ENCODE data around the gene RYR2.

Gene RYR2

DNA sequence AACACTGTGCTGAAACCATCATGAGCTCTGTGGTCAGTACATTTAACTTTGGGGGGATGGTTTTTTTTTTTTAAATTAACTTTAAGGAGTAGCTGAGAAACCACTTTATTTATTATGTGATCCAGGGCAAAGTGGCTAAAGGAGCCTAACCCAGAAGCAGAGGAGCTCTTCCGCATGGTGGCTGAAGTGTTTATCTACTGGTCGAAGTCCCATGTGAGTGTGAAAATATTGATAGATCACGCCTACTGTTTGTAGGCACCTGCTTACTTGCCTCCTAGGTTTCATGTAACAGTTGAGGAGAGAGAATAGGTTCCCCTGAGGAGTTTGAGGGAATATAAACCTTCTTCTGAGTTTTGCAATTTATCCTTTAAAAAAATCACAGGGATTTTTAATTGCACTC lies 667.4 kb downstream of the RYR2 start:
- no peak overlapping the region for H3K4me3 ChIP-seq (ENCODE audit: low read depth, low read length)
- no peak overlapping the region for H3K27ac ChIP-seq (ENCODE audit: low read depth, low read length)
- H3K9me3 ChIP-seq (ENCODE audit: control insufficient read depth, insufficient read depth, low read depth, low read length), result no peaks in the 10 kb centered on the region
- H3K36me3 ChIP-seq (ENCODE audit: control insufficient read depth, insufficient read depth, low read length), result no peaks in the 10 kb centered on the region
- no peak overlapping the region for H3K9ac ChIP-seq (ENCODE audit: low read length)
- no peaks in the 10 kb centered on the region for H3K27me3 ChIP-seq (ENCODE audit: control insufficient read depth, insufficient read depth, low read length)
- 0 out of 2 replicates have a peak, but pooled peaks cover 3% of the 10 kb centered on the region for H3K4me1 ChIP-seq (ENCODE audit: control insufficient read depth, insufficient read depth, low read length)

DNA sequence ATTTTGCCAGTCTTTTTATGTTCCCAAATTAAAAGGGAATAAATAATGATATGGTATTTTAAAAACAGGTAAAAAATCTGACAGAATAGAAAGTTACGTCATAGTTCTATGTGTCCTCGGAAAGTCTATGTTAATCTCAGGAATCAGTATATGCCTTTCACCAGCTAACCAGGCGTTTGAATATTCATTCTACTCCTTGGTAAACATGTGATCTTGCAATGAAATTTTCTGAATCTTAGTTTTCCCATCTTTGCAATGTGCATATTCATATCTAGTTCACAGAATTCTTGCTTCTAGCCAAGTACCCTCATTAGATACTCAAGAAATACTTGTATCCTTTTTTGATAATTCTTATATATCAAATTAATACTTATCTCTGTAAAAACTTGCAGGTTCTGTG lies 669.3 kb downstream of the RYR2 start:
- Histone ChIP-seq H3K27ac (ENCODE audit: low read depth, low read length) (no peak overlapping the region), H3K36me3 (ENCODE audit: control insufficient read depth, insufficient read depth, low read length) (no peaks in the 10 kb centered on the region), H3K4me3 (ENCODE audit: low read depth, low read length) (no peak overlapping the region), H3K27me3 (ENCODE audit: control insufficient read depth, insufficient read depth, low read length) (no peaks in the 10 kb centered on the region), H3K9ac (ENCODE audit: low read length) (no peak overlapping the region), H3K4me1 (ENCODE audit: control insufficient read depth, insufficient read depth, low read length) (0 out of 2 replicates have a peak, but pooled peaks cover 3% of the 10 kb centered on the region), H3K9me3 (ENCODE audit: control insufficient read depth, insufficient read depth, low read depth, low read length) (no peaks in the 10 kb centered on the region)

DNA sequence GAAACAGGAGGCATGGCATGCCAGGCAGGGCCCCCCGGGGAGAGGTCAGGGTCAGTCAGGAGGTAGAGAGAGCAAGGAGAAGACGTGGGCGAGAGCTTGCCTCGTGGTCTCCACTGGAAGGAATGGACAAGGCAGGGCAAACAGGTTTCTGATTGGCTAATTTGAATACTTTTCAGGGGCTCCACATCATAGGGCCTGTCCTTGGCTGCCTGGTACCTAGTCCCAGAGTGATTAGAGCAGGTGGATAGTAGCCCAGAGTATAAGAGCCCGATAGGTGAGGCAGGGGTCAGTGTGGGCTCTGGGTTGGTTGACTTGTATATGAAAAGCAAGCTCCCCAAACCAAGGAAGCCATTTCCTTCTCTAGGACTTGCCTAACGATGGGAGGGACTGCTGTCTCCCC lies 670.1 kb downstream of the RYR2 start:
- Histone ChIP-seq H3K9me3 (ENCODE audit: control insufficient read depth, insufficient read depth, low read depth, low read length) (no peaks in the 10 kb centered on the region), H3K36me3 (ENCODE audit: control insufficient read depth, insufficient read depth, low read length) (no peaks in the 10 kb centered on the region), H3K4me1 (ENCODE audit: control insufficient read depth, insufficient read depth, low read length) (0 out of 2 replicates have a peak, but pooled peaks cover 3% of the 10 kb centered on the region), H3K9ac (ENCODE audit: low read length) (no peak overlapping the region), H3K4me3 (ENCODE audit: low read depth, low read length) (no peak overlapping the region), H3K27ac (ENCODE audit: low read depth, low read length) (no peak overlapping the region), H3K27me3 (ENCODE audit: control insufficient read depth, insufficient read depth, low read length) (no peaks in the 10 kb centered on the region)

DNA sequence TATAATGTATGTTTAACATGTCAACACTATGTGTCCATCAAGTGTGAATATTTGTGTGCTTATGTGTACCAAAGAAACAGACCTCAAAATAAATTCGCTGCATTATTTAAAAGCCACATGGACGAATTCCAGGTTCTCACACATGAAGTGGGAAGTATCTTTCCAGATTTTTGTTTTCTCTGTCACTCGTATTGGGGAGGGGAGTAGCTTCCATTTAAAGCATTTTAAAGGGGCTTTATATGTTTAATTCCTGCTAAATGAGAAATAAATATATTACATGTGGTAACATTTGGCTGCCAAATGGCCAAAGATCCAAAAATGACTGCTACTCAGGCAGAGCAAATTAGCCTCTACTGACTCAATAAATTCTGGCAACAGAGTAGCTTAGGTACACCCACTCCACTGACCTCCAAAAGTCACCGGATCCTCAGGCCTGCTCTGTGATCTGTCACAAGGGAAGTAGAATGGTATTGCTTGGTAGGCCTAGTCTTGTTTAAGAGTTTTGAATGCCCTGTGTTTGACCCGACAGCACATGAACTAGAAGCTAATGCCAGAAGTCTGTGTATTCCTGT lies 670.7 kb downstream of the RYR2 start:
- no peak overlapping the region for H3K9ac ChIP-seq (ENCODE audit: low read length)
- no peaks in the 10 kb centered on the region for H3K36me3 ChIP-seq (ENCODE audit: control insufficient read depth, insufficient read depth, low read length)
- 0 out of 2 replicates have a peak, but pooled peaks cover 3% of the 10 kb centered on the region for H3K4me1 ChIP-seq (ENCODE audit: control insufficient read depth, insufficient read depth, low read length)
- H3K4me3 ChIP-seq (ENCODE audit: low read depth, low read length), result no peak overlapping the region
- no peaks in the 10 kb centered on the region for H3K27me3 ChIP-seq (ENCODE audit: control insufficient read depth, insufficient read depth, low read length)
- H3K27ac ChIP-seq (ENCODE audit: low read depth, low read length), result no peak overlapping the region
- no peaks in the 10 kb centered on the region for H3K9me3 ChIP-seq (ENCODE audit: control insufficient read depth, insufficient read depth, low read depth, low read length)

DNA sequence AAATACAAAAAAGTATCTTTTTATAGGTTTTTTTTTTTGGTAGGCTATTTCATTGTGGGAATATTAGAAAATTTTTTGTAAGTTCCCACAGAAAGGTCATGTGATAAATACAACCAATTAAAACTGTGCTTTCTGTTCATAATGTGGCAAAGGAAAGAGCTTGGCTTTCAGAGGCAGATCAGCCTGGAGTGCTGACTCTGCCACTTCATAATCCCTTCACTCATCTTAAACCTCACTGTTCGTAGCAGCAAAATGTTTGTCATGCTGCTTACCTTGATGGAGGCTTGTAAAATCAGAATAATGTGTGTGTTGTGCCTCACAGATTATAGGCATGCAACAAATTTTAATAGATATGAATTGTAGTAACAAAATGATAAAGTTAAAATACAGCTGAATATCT lies 671.9 kb downstream of the RYR2 start:
- Histone ChIP-seq H3K27ac (ENCODE audit: low read depth, low read length) (no peak overlapping the region), H3K27me3 (ENCODE audit: control insufficient read depth, insufficient read depth, low read length) (no peaks in the 10 kb centered on the region), H3K9ac (ENCODE audit: low read length) (no peak overlapping the region), H3K9me3 (ENCODE audit: control insufficient read depth, insufficient read depth, low read depth, low read length) (no peaks in the 10 kb centered on the region), H3K36me3 (ENCODE audit: control insufficient read depth, insufficient read depth, low read length) (no peaks in the 10 kb centered on the region), H3K4me1 (ENCODE audit: control insufficient read depth, insufficient read depth, low read length) (0 out of 2 replicates have a peak, but pooled peaks cover 3% of the 10 kb centered on the region), H3K4me3 (ENCODE audit: low read depth, low read length) (no peak overlapping the region)

DNA sequence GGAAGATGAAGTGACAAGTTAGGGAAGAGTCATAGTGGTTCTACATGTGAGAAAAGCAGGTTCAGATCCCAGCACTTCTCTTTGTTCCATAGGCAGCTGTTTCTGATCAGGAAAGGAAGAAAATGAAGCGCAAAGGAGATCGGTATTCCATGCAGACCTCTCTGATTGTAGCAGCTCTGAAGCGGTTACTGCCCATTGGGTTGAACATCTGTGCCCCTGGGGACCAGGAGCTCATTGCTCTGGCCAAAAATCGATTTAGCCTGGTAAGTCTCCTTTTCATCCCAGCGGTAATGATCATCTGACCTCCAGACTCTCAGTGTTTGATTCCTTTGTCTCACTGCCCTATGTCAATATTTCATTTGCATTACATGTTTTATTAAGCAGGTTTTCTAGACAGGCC lies 675.1 kb downstream of the RYR2 start:
- Histone ChIP-seq H3K4me1 (ENCODE audit: control insufficient read depth, insufficient read depth, low read length) (0 out of 2 replicates have a peak, but pooled peaks cover under 1% of the 10 kb centered on the region), H3K27ac (ENCODE audit: low read depth, low read length) (no peak overlapping the region), H3K9ac (ENCODE audit: low read length) (no peak overlapping the region), H3K4me3 (ENCODE audit: low read depth, low read length) (no peak overlapping the region), H3K36me3 (ENCODE audit: control insufficient read depth, insufficient read depth, low read length) (no peaks in the 10 kb centered on the region), H3K27me3 (ENCODE audit: control insufficient read depth, insufficient read depth, low read length) (no peaks in the 10 kb centered on the region), H3K9me3 (ENCODE audit: control insufficient read depth, insufficient read depth, low read depth, low read length) (no peaks in the 10 kb centered on the region)

DNA sequence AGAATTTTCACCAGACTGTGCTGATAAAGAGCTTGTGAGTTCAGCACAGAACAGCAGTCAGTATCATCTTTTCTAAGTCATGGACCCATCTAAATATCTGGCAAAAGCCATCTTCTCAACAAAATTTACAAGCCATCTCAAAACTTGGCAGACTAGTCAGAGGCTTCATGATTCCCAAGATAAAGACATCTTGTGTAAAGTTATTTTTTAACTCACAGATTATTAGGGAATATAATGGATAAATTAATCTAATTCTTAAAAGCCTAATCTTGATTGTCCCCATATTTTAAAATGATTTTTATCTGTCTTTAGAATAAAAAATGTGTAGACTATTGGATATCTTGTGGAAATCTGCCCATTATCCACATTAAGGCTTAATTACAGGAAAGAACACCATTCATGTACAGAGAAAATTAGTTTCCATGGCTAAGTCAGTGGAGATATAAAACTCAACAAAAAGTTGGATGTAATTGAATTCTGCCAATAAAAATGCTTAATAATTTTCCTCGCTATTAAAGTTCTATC lies 688.9 kb downstream of the RYR2 start:
- H3K9me3 ChIP-seq (ENCODE audit: control insufficient read depth, insufficient read depth, low read depth, low read length), result no peaks in the 10 kb centered on the region
- no peak overlapping the region for H3K27ac ChIP-seq (ENCODE audit: low read depth, low read length)
- H3K27me3 ChIP-seq (ENCODE audit: control insufficient read depth, insufficient read depth, low read length), result no peaks in the 10 kb centered on the region
- no peak overlapping the region for H3K4me3 ChIP-seq (ENCODE audit: low read depth, low read length)
- H3K9ac ChIP-seq (ENCODE audit: low read length), result no peak overlapping the region
- H3K36me3 ChIP-seq (ENCODE audit: control insufficient read depth, insufficient read depth, low read length), result no peaks in the 10 kb centered on the region
- no peaks in the 10 kb centered on the region for H3K4me1 ChIP-seq (ENCODE audit: control insufficient read depth, insufficient read depth, low read length)

DNA sequence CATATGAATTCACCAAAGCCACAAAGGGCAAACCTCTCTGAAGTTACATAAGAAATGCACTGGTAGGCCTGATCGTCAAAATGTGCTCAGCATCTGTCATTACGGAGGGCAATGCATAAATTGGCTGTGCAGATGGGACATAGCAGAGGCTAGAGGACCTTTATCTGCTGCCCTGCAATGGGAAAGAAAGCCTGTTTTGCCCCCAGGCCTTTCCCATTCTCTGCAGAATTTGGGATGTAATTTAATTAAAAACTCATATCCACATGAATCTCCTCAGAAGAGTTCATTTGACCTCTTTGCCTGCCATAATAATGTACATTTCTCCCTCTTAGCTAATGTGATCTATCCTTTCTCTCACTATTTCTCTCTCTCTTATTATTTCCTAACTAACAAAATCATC lies 690.7 kb downstream of the RYR2 start:
- Histone ChIP-seq H3K27ac (ENCODE audit: low read depth, low read length) (no peak overlapping the region), H3K4me1 (ENCODE audit: control insufficient read depth, insufficient read depth, low read length) (peaks cover 3% of the 10 kb centered on the region; the same call in 1 of the 2 replicates), H3K27me3 (ENCODE audit: control insufficient read depth, insufficient read depth, low read length) (no peaks in the 10 kb centered on the region), H3K36me3 (ENCODE audit: control insufficient read depth, insufficient read depth, low read length) (no peaks in the 10 kb centered on the region), H3K9ac (ENCODE audit: low read length) (no peak overlapping the region), H3K4me3 (ENCODE audit: low read depth, low read length) (no peak overlapping the region), H3K9me3 (ENCODE audit: control insufficient read depth, insufficient read depth, low read depth, low read length) (no peaks in the 10 kb centered on the region)

DNA sequence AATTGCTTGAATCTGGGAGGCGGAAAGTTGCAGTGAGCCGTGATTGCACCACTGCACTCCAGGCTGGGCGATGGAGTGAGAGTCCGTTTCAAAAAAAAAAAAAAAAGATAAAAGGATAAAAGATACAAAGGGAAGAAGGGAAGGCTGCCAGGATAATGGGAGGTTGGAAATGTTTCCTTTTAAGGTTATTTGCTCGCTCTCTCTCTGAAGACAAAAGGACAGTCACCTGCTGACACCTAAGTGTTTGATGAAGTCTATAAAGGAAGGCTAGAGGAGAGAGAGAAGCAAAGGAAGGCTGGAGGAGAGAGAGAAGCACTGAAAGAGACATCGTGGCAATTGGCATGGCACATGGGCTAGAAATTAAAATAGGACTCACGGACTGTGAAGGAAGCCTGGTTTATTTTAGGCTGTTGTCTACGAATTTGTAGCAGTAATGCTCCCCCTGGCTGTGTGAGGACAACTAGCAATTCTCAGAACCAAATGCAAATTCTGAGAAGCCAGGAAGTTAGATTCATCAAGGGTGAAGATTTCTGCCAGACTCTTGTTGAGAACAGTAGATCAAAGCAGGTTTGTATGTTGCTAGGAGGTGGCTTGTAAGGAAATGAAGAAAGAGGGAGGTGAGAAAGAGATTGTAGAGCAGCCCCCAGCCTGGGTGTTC lies 694.5 kb downstream of the RYR2 start:
- H3K36me3 ChIP-seq (ENCODE audit: control insufficient read depth, insufficient read depth, low read length), result no peaks in the 10 kb centered on the region
- 0 out of 2 replicates have a peak overlapping the region, but pooled peaks have one; percentile 17 for H3K27ac ChIP-seq (ENCODE audit: low read depth, low read length)

DNA sequence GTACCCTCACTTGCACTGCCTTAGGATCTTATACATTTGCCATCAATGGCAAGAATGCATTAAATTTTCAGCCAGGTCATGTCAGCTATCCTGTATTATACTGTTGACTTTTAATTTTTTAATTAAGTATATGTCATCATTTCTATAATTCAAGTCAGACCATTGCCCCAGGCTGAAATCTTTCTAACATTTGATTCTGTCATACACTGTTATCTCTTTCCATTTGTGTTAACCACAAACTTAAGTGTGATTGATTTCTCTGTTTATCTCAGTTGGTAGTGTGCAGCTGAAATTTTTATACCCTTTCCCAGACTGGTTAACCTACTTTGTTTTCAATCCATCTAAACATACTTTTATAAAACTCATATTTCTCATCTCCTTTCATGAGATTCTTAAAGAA lies 695.5 kb downstream of the RYR2 start:
- no peaks in the 10 kb centered on the region for H3K27me3 ChIP-seq (ENCODE audit: control insufficient read depth, insufficient read depth, low read length)

More for the DNA sequence above, 694.5 kb downstream of the RYR2 start:
- Histone ChIP-seq H3K9me3 (ENCODE audit: control insufficient read depth, insufficient read depth, low read depth, low read length) (no peaks in the 10 kb centered on the region), H3K27me3 (ENCODE audit: control insufficient read depth, insufficient read depth, low read length) (no peaks in the 10 kb centered on the region), H3K9ac (ENCODE audit: low read length) (no peak overlapping the region), H3K4me3 (ENCODE audit: low read depth, low read length) (no peak overlapping the region), H3K4me1 (ENCODE audit: control insufficient read depth, insufficient read depth, low read length) (peaks cover 3% of the 10 kb centered on the region)

DNA sequence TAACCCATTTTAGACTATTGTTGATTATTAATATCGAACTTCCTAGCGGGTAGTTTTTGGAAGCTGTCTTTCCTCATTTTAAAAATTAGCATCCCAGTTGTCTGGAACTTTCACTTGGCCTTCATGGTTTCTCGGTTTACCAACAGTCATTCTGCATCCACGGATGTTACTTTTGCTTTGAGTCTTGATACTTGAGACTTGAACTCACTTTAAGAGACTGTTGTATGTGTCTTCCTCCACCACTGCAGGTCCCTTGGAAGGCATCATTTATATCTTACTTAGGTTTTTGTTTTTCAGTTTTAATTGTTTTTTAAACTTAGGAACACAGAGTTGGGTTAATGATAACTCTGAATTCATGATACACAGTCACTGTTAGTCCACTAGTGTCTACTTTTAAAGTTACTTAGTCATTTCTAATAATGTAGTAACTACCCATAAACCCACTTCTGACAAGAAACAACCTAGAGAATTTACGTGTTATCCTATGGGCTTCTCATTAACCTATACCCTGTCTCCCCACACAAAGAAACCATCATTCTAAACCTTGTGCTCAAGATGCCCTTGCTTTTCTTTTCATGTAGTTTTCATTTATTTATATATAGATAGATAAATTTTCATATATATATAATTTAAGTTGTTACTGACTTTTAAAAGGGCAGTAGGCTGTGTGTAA lies 696.1 kb downstream of the RYR2 start:
- Histone ChIP-seq H3K4me3 (ENCODE audit: low read depth, low read length) (no peak overlapping the region), H3K9ac (ENCODE audit: low read length) (no peak overlapping the region), H3K36me3 (ENCODE audit: control insufficient read depth, insufficient read depth, low read length) (no peaks in the 10 kb centered on the region), H3K27ac (ENCODE audit: low read depth, low read length) (no peak overlapping the region), H3K9me3 (ENCODE audit: control insufficient read depth, insufficient read depth, low read depth, low read length) (no peaks in the 10 kb centered on the region), H3K4me1 (ENCODE audit: control insufficient read depth, insufficient read depth, low read length) (peaks cover 3% of the 10 kb centered on the region), H3K27me3 (ENCODE audit: control insufficient read depth, insufficient read depth, low read length) (no peaks in the 10 kb centered on the region)

More for the DNA sequence above, 695.5 kb downstream of the RYR2 start:
- Histone ChIP-seq H3K9me3 (ENCODE audit: control insufficient read depth, insufficient read depth, low read depth, low read length) (no peaks in the 10 kb centered on the region), H3K36me3 (ENCODE audit: control insufficient read depth, insufficient read depth, low read length) (no peaks in the 10 kb centered on the region), H3K27ac (ENCODE audit: low read depth, low read length) (no peak overlapping the region), H3K4me1 (ENCODE audit: control insufficient read depth, insufficient read depth, low read length) (peaks cover 3% of the 10 kb centered on the region), H3K9ac (ENCODE audit: low read length) (no peak overlapping the region), H3K4me3 (ENCODE audit: low read depth, low read length) (no peak overlapping the region)
